ENCODE results near the gene ISCA2.

- no peak for TF ChIP-seq POLR2AphosphoS5 (IDR thresholded peaks at IDR 0.05)
- TF ChIP-seq CTCF (IDR thresholded peaks at IDR 0.05): no peak
- TF ChIP-seq POLR2A (IDR thresholded peaks at IDR 0.05): no peak
Measured at GRCh38 chr14:74505831-74506230, 12.3 kb downstream of the ISCA2 start.
